ENCODE measurements around the gene PRPSAP1.
A peak's percentile ranks its signal among the peaks of the same experiment; 100 is the strongest.
"Not testable (repeated sequence)": the region's sequence is repeated elsewhere in the genome, so short reads cannot be mapped to it uniquely, and the experiment has no call there.

PRPSAP1 gene

GRCh38 chr17:76314392-76315227 is 39.1 kb downstream of the PRPSAP1 start:
- DNase-seq, result no peak

GRCh38 chr17:76312735-76313134 is 41.0 kb downstream of the PRPSAP1 start:
- no peak for DNase-seq

- no peak for DNase-seq
These were observed 44.3 kb downstream of the PRPSAP1 start for GRCh38 chr17:76309461-76309860.

DNA sequence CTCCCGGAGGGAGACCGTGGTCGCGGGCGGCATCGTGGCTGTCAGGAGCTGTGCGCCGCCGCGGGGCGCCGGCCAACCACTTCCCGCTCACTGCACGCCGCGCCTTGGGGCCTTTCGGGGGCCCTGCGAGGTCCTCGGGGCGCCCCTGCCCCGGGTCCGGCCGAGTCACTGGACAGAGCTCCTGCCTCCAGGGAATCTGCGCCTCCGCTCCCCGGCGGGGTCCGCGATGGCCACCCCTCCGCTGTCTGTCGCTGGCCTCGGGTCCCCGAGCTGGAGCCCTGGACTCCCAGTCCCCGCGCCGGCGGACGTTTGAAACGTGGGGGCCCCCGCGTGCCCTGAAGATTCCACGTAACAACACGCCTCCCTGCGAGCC is 45.8 kb downstream of the PRPSAP1 start, which contains the start of gene QRICH2:
Gene QRICH2, minus strand, starts transcription at position 311 of the 373 bp plus-strand sequence. Its CDS starts 278 bp downstream, at position 33.
- DNase-seq, result no peak

DNA sequence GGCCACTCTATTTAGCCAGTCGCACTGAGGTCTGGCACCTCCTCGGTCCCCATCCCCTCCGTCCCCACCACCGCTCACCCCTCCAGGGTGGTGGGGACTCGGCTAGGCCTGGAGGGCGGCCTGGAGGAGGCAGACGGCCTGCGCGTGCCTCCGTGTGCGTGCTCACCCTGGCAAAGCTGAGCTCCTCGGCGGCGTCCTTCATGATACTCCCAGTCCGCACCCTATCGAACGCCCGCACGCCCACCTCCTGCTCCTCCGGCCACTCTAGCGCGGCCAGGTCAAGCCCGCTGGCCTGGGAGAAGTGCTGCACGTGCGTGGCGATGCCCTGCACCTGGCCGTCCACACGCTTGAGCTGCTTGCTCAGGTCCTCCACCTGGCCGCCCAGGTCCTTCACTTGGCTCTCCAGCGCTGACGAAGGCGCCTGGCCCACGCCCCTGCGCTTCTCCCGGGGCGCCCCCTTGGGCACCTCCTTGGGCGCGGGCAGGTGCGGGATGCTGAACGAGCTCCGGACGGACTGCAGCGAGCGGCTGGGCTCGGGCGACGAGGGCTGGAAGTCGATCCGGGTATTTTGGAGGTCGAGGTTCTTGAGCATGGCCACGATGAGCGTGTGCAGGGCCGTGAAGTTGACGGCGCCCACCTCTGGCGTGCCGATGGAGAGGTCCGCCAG is 46.3 kb downstream of the PRPSAP1 start:
- no peak for DNase-seq

- not testable (repeated sequence) for DNase-seq
These were observed 48.6 kb downstream of the PRPSAP1 start for GRCh38 chr17:76305135-76305454.

DNA sequence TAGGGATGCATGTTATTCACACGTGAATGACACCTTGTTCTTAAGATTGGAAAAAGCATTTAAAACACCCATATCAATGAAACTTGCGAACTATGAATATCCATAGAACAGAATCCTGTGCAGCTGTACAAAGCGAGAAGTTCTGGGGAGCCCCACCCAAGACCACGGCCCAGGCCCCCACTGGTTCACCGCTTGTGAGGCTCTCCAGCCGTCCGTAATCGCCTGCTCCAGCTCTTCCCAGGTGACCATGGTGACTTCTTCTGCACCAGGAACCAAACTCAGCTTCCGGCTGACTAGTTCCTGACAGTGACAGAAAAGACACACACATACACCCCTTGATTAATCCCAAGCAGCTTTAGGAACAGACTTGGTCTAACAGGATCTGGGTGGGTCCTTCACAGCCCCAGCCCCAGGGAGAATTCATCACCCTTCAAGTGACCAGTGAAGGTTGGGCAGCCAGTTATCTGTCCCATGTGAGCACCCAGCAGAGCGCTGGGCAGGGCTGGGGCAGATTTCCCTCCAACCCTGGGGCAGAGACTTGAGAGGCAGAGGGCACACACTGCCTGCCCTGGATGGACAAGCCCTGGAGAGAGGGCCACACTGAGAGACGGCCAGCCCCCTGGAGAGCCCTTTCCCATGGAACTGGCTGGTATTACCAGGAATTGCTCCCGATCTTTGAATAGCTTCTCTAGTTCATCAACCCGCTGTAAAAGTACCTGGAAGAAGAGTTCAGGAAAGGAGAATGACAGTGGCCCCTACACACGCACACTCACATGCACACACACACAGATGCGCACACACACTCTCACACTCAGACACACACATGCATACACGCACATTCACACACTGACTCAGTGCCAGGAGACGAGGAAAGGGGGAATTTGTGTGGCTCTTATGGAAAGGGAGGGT is 49.2 kb downstream of the PRPSAP1 start:
- no peak for DNase-seq

DNA sequence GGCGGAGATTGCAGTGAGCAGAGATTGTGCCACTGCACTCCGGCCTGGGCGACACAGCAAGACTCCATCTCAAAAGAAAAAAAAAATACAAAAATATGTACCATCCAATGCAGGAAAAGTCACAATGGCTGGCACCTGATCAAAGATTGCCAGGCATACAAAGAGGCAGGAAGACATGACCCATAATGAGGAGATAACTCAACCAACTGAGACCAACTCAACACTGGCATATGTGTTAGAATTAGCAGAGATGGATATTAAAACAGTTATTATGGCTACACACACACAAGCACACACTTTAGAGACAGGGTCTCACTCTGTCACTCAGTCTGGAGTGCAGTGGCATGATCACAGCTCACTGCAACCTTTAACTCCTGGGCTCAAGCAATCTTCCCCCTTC is 56.3 kb downstream of the PRPSAP1 start:
- no peak for DNase-seq

GRCh38 chr17:76296889-76297288 is 56.8 kb downstream of the PRPSAP1 start:
- no peak for DNase-seq

DNA sequence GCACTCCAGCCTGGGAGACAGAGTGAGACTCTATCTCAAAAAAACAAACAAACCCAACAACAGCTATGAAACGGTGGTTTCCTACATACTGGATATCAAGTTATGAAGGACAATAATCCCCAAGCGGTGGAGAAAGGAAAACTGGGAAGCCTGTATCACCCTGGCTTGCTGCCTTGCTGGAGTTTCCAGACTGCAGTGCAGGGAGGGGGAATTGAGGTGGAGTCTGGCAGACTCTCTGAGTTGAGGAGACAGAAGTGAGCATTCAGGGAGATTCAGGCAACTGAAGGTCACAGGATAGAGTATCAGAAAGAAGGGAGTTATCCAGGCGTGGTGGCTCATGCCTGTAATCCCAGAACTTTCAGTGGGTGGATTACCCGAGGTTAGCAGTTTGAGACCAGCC is 57.5 kb downstream of the PRPSAP1 start:
- no peak for DNase-seq

GRCh38 chr17:76293106-76293505 is 60.6 kb downstream of the PRPSAP1 start:
- DNase-seq, result no peak

DNA sequence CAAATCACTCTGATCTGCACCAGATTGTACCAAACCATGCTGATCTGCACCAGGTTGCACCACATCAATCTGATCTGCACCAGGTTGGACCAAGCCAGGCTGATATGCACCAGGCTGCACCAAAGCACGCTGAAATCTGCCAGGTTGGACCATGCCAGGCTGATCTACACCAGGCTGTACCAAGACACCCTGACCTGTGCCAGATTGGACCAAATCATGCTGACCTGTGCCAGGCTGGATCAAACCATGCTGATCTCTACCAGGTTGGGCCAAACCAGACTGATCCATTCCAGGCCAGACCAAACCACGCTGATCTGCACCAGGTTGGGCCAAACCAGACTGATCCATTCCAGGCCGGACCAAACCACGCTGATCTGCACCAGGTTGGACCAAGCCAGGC is 61.1 kb downstream of the PRPSAP1 start:
- no peak for DNase-seq

- no peak for DNase-seq
These were observed 71.9 kb downstream of the PRPSAP1 start for GRCh38 chr17:76281573-76282371.

- no peak for DNase-seq
These were observed 73.1 kb downstream of the PRPSAP1 start for GRCh38 chr17:76280650-76281049.

GRCh38 chr17:76279742-76280287 is 73.9 kb downstream of the PRPSAP1 start:
- DNase-seq, result no peak

GRCh38 chr17:76278952-76279741 is 74.6 kb downstream of the PRPSAP1 start:
- peak; percentile 35 for DNase-seq

DNA sequence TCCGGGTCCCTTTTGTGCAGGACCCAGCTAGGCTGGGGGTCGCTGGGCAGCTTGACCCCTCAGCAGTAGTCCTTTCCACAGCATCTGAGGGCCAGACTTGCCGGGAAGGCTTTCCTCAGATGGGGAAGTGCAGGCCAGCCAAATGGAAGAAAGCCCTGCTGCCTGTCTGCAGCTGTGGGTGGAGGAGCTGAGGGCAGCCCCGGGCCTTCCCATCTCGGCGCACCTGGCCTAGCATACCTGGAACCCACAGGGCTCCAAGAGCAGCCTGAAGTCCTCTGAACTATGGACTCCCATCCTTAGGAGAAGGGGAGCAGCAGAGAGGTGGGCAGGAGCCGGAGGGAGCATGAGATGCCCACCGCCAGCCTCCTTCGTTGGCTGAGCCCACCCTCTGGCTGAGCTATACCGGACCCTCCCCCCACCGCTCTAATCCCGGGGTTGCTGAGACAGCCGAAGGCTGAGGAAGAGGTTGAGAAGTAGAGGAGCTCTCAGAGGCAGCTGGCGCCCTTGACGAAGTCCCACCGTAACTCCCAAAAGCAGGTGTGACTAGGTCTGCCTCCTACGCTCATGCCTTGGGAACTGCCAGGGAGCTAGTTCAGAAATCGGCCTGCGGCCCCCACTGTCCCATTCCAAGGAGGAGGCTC is 75.3 kb downstream of the PRPSAP1 start:
- no peak for DNase-seq

GRCh38 chr17:76277300-76278267 is 76.1 kb downstream of the PRPSAP1 start:
- DNase-seq, result no peak

- DNase-seq, result no peak
These were observed 77.0 kb downstream of the PRPSAP1 start for GRCh38 chr17:76276461-76277299.
